GM12873 (cell line): Measurements from ENCODE around the gene TMEM115.

Source experiments
- CTCF ChIP-seq: IDR thresholded peaks from 2 replicates; pipeline ENCODE4 v1.5.1; 2012; ENCODE audit warnings: low read depth, mild to moderate bottlenecking, moderate library complexity, low read length, control low read depth; ENCODE audit not compliant: insufficient read depth; ENCODE audit errors: missing control alignments

TMEM115 gene

GRCh38 chr3:50378024-50378423, 18.7 kb upstream of the TMEM115 start:
- no peak for TF ChIP-seq CTCF

- peak; percentile 33 for TF ChIP-seq CTCF
Measured at GRCh38 chr3:50375258-50375931, 16.1 kb upstream of the TMEM115 start.

- TF ChIP-seq CTCF, result no peak
Measured at GRCh38 chr3:50374363-50375257, 15.3 kb upstream of the TMEM115 start.

- no peak for TF ChIP-seq CTCF
Measured at GRCh38 chr3:50373146-50374051, 14.1 kb upstream of the TMEM115 start.

GRCh38 chr3:50372349-50372748, 13.0 kb upstream of the TMEM115 start:
- TF ChIP-seq CTCF, result no peak

GRCh38 chr3:50371133-50371685, 11.9 kb upstream of the TMEM115 start:
- TF ChIP-seq CTCF, result no peak
